ENCODE data around the gene NCAPH2. TPM values are rescaled to one million over a fixed set of nuclear protein-coding genes. Genes with fewer than 3 reads are reported as not detected.
A peak's percentile ranks its signal among the peaks of the same experiment; 100 is the strongest.
"Not testable (repeated sequence)": the region's sequence is repeated elsewhere in the genome, so short reads cannot be mapped to it uniquely, and the experiment has no call there.

Gene NCAPH2
- total RNA-seq, 2 donors from 2014 or later = 120 to 141 TPM

GRCh38 chr22:50506611-50507420 lies 1.2 kb upstream of the NCAPH2 start:
- Mint-ChIP-seq H3K27me3 (ENCODE audit: low read depth) (no peaks in the 10 kb centered on the region), H3K36me3 (ENCODE audit: insufficient read depth in 2 of 2) (peaks cover 0 to 7% of the 10 kb centered on the region in 2 donors), H3K4me3 (peak overlapping the region; percentile 89 to 97), H3K27ac (peak overlapping the region; percentile 69), H3K9me3 (no peaks in the 10 kb centered on the region), H3K4me1 (ENCODE audit: low read depth) (peaks cover 25% of the 10 kb centered on the region)
- no peak for ATAC-seq (replicated peaks in 1 of 2)
- no peak for DNase-seq

GRCh38 chr22:50507421-50507990 lies 518 bp upstream of the NCAPH2 start, which contains the start of gene LMF2:
LMF2 (minus strand) TSS chr22:50507702; CDS start chr22:50507675, 27 bp downstream.
- peak; percentile 91 to 93 for DNase-seq
- H3K4me1 Mint-ChIP-seq (ENCODE audit: low read depth) = peaks cover 32% of the 10 kb centered on the region
- peak; percentile 86 for ATAC-seq (replicated peaks in 1 of 2)
- no peaks in the 10 kb centered on the region for H3K27me3 Mint-ChIP-seq (ENCODE audit: low read depth)
- peaks cover 3 to 10% of the 10 kb centered on the region in 2 donors for H3K36me3 Mint-ChIP-seq (ENCODE audit: insufficient read depth in 2 of 2)
- no peaks in the 10 kb centered on the region for H3K9me3 Mint-ChIP-seq
- H3K4me3 Mint-ChIP-seq = peak within 1 kb of the TSS; percentile 89 to 97
- peak within 1 kb of the TSS; percentile 75 for H3K27ac Mint-ChIP-seq

- Mint-ChIP-seq H3K4me3 (peak overlapping the region; percentile 85 to 89), H3K9me3 (no peaks in the 10 kb centered on the region), H3K36me3 (ENCODE audit: insufficient read depth in 2 of 2) (peaks cover 3 to 14% of the 10 kb centered on the region in 2 donors), H3K27ac (peak overlapping the region; percentile 70), H3K27me3 (ENCODE audit: low read depth) (no peaks in the 10 kb centered on the region), H3K4me1 (ENCODE audit: low read depth) (peaks cover 43% of the 10 kb centered on the region)
- DNase-seq = no peak
- no peak for ATAC-seq (replicated peaks in 1 of 2)
These were observed 873 bp downstream of the NCAPH2 start for GRCh38 chr22:50508897-50509296.

- Mint-ChIP-seq H3K4me3 (no peak overlapping the region), H3K4me1 (ENCODE audit: low read depth) (peaks cover 60% of the 10 kb centered on the region), H3K36me3 (ENCODE audit: insufficient read depth in 2 of 2) (peaks cover 6 to 24% of the 10 kb centered on the region in 2 donors), H3K9me3 (no peaks in the 10 kb centered on the region), H3K27ac (no peak overlapping the region), H3K27me3 (ENCODE audit: low read depth) (no peaks in the 10 kb centered on the region)
- no peak for DNase-seq
- no peak for ATAC-seq (replicated peaks in 1 of 2)
These were observed 5.2 kb downstream of the NCAPH2 start for GRCh38 chr22:50513175-50513574.

GRCh38 chr22:50516068-50516467 lies 8.0 kb downstream of the NCAPH2 start:
- no peak overlapping the region for H3K4me3 Mint-ChIP-seq
- no peaks in the 10 kb centered on the region for H3K27me3 Mint-ChIP-seq (ENCODE audit: low read depth)
- ATAC-seq (replicated peaks in 1 of 2) (no peak), DNase-seq (no peak)
- H3K27ac Mint-ChIP-seq = no peak overlapping the region
- H3K36me3 Mint-ChIP-seq (ENCODE audit: insufficient read depth in 2 of 2) = peaks cover 6 to 31% of the 10 kb centered on the region in 2 donors
- no peaks in the 10 kb centered on the region for H3K9me3 Mint-ChIP-seq
- peaks cover 38% of the 10 kb centered on the region for H3K4me1 Mint-ChIP-seq (ENCODE audit: low read depth)

- no peaks in the 10 kb centered on the region for H3K27me3 Mint-ChIP-seq (ENCODE audit: low read depth)
- no peaks in the 10 kb centered on the region for H3K9me3 Mint-ChIP-seq
- no peak overlapping the region for H3K4me3 Mint-ChIP-seq
- no peak for DNase-seq
- no peak for ATAC-seq (replicated peaks in 1 of 2)
- peaks cover 34% of the 10 kb centered on the region for H3K4me1 Mint-ChIP-seq (ENCODE audit: low read depth)
- H3K27ac Mint-ChIP-seq = no peak overlapping the region
- H3K36me3 Mint-ChIP-seq (ENCODE audit: insufficient read depth in 2 of 2) = peaks cover 6 to 32% of the 10 kb centered on the region in 2 donors
These were observed 8.9 kb downstream of the NCAPH2 start for GRCh38 chr22:50516891-50517290.

GRCh38 chr22:50517495-50518260 lies 9.7 kb downstream of the NCAPH2 start:
- Mint-ChIP-seq H3K27me3 (ENCODE audit: low read depth) (no peaks in the 10 kb centered on the region), H3K27ac (no peak overlapping the region), H3K4me1 (ENCODE audit: low read depth) (peaks cover 26% of the 10 kb centered on the region), H3K9me3 (no peaks in the 10 kb centered on the region), H3K4me3 (no peak overlapping the region), H3K36me3 (ENCODE audit: insufficient read depth in 2 of 2) (peaks cover 3 to 27% of the 10 kb centered on the region in 2 donors)
- DNase-seq (no peak), ATAC-seq (replicated peaks in 1 of 2) (no peak)

- ATAC-seq (replicated peaks in 1 of 2) (no peak), DNase-seq (no peak)
- no peak overlapping the region for H3K27ac Mint-ChIP-seq
- peaks cover 3 to 29% of the 10 kb centered on the region in 2 donors for H3K36me3 Mint-ChIP-seq (ENCODE audit: insufficient read depth in 2 of 2)
- peaks cover 25% of the 10 kb centered on the region for H3K4me1 Mint-ChIP-seq (ENCODE audit: low read depth)
- H3K4me3 Mint-ChIP-seq = no peak overlapping the region
- no peaks in the 10 kb centered on the region for H3K27me3 Mint-ChIP-seq (ENCODE audit: low read depth)
- no peaks in the 10 kb centered on the region for H3K9me3 Mint-ChIP-seq
These were observed 10.6 kb downstream of the NCAPH2 start for GRCh38 chr22:50518606-50519005.

- no peak for DNase-seq
- no peaks in the 10 kb centered on the region for H3K9me3 Mint-ChIP-seq
- peaks cover 24% of the 10 kb centered on the region for H3K4me1 Mint-ChIP-seq (ENCODE audit: low read depth)
- H3K36me3 Mint-ChIP-seq (ENCODE audit: insufficient read depth in 2 of 2) = peaks cover 3 to 27% of the 10 kb centered on the region in 2 donors
- H3K27ac Mint-ChIP-seq = no peak overlapping the region
- no peak for ATAC-seq (replicated peaks in 1 of 2)
- no peaks in the 10 kb centered on the region for H3K27me3 Mint-ChIP-seq (ENCODE audit: low read depth)
- no peak overlapping the region for H3K4me3 Mint-ChIP-seq
These were observed 11.1 kb downstream of the NCAPH2 start for GRCh38 chr22:50519151-50519550.

- H3K27me3 Mint-ChIP-seq (ENCODE audit: low read depth); ATAC-seq (replicated peaks in 1 of 2); H3K27ac Mint-ChIP-seq; H3K9me3 Mint-ChIP-seq; DNase-seq; H3K4me3 Mint-ChIP-seq: not testable (repeated sequence)
- peaks cover 4 to 24% of the 10 kb centered on the region in 2 donors for H3K36me3 Mint-ChIP-seq (ENCODE audit: insufficient read depth in 2 of 2)
- H3K4me1 Mint-ChIP-seq (ENCODE audit: low read depth) = peaks cover 25% of the 10 kb centered on the region
These were observed 12.2 kb downstream of the NCAPH2 start for GRCh38 chr22:50520184-50520583.

GRCh38 chr22:50520826-50521453 lies 12.9 kb downstream of the NCAPH2 start:
- H3K36me3 Mint-ChIP-seq (ENCODE audit: insufficient read depth in 2 of 2) = peaks cover 4 to 21% of the 10 kb centered on the region in 2 donors
- ATAC-seq (replicated peaks in 1 of 2) (no peak), DNase-seq (no peak)
- H3K4me1 Mint-ChIP-seq (ENCODE audit: low read depth) = peaks cover 19% of the 10 kb centered on the region
- H3K27me3 Mint-ChIP-seq (ENCODE audit: low read depth) = no peaks in the 10 kb centered on the region
- H3K27ac Mint-ChIP-seq = no peak overlapping the region
- no peak overlapping the region for H3K4me3 Mint-ChIP-seq
- H3K9me3 Mint-ChIP-seq = no peaks in the 10 kb centered on the region

- DNase-seq = no peak
- Mint-ChIP-seq H3K27me3 (ENCODE audit: low read depth) (no peaks in the 10 kb centered on the region), H3K4me1 (ENCODE audit: low read depth) (peaks cover 19% of the 10 kb centered on the region), H3K27ac (no peak overlapping the region), H3K9me3 (no peaks in the 10 kb centered on the region), H3K4me3 (no peak overlapping the region), H3K36me3 (ENCODE audit: insufficient read depth in 2 of 2) (peaks cover 4 to 16% of the 10 kb centered on the region in 2 donors)
- no peak for ATAC-seq (replicated peaks in 1 of 2)
These were observed 13.7 kb downstream of the NCAPH2 start for GRCh38 chr22:50521710-50522109.
